Endothelial cell of umbilical vein (primary cell): Measurements from ENCODE around the gene GLYATL2. TPM values are rescaled to one million over a fixed set of nuclear protein-coding genes. Genes with fewer than 3 reads are reported as not detected.

Source experiments
- BruUV-seq: library from RNA; stranded (reverse); fragments of 400-500 nt; replicated peaks from 2 replicates; lab custom pipeline; 2021; lab: Mats Ljungman, UMichigan
- CTCF ChIA-PET: fragments of 300-600, 350-600 bp; sonication (Branson Sonifier 250); formaldehyde crosslinking; loops from one replicate; lab custom pipeline; 2021; ENCODE audit warnings: antibody characterized with exemption, inconsistent platforms; lab: Charles Lee
- POLR2A ChIA-PET: fragments of 300-600, 350-600 bp; sonication (Branson Sonifier 250); formaldehyde crosslinking; loops from one replicate; lab custom pipeline; 2021; ENCODE audit warnings: antibody characterized with exemption, inconsistent platforms; lab: Charles Lee
- DNase-seq: peaks from one replicate; pipeline ENCODE4 v3.0.0-alpha.2; 2011; ENCODE audit warnings: low read depth, low spot score
- FAIRE-seq: peaks from 2 replicates; lab custom pipeline; 2011; peaks lifted over from hg19 to GRCh38; lab: Jason Lieb, UNC
- H2AFZ ChIP-seq: 2 replicates; pipeline ENCODE4 v1.6.0; 2012; ENCODE audit warnings: low read depth, low read length, control low read depth, inconsistent platforms
- H3K27ac ChIP-seq: 2 replicates; pipeline ENCODE4 v1.5.1; 2011; ENCODE audit warnings: low read depth, mild to moderate bottlenecking, control low read depth, low read length, moderate library complexity; ENCODE audit not compliant: insufficient read depth
- H3K27me3 ChIP-seq, 2 experiments: 2 replicates each; pipeline versions ENCODE4 v1.6.0 to v1.6.1; 2011; ENCODE audit warnings: low read length in 2 of 2, mixed read lengths in 1 of 2; ENCODE audit not compliant: control insufficient read depth in 2 of 2, insufficient read depth in 2 of 2
- H3K36me3 ChIP-seq, 2 experiments: 2 replicates in 1 of 2; 3 replicates in 1 of 2; pipeline ENCODE4 v1.5.1; 2011; ENCODE audit warnings: low read length in 2 of 2, mild to moderate bottlenecking in 1 of 2, moderate library complexity in 1 of 2; ENCODE audit not compliant: control insufficient read depth in 2 of 2, insufficient read depth in 2 of 2; ENCODE audit errors: extremely low read depth in 1 of 2
- H3K4me1 ChIP-seq: 3 replicates; pipeline ENCODE4 v1.5.1; 2011; ENCODE audit warnings: mild to moderate bottlenecking, low read length; ENCODE audit not compliant: control insufficient read depth, insufficient read depth; ENCODE audit errors: extremely low read depth
- H3K4me2 ChIP-seq: 2 replicates; pipeline ENCODE4 v1.6.1; 2011; ENCODE audit warnings: low read length, control low read depth, mixed read lengths; ENCODE audit not compliant: insufficient read depth
- H3K4me3 ChIP-seq, 3 experiments: fragments of 200-600 bp in 1 of 3; sonication (generic), shearing (Covaris generic) in 1 of 3; replicated peaks in 1 of 3; 2 replicates each; pipeline ENCODE4 v1.5.1; 2011 to 2016; ENCODE audit warnings: control low read depth in 3 of 3, low read length in 3 of 3, mild to moderate bottlenecking in 2 of 3, inconsistent platforms in 1 of 3, low read depth in 1 of 3, moderate library complexity in 1 of 3; ENCODE audit not compliant: insufficient read depth in 1 of 3
- H3K79me2 ChIP-seq: 2 replicates; pipeline ENCODE4 v1.6.0; 2012; ENCODE audit warnings: low read length, inconsistent platforms; ENCODE audit not compliant: control insufficient read depth, insufficient read depth
- H3K9ac ChIP-seq: replicated peaks from 2 replicates; pipeline ENCODE3; 2011; ENCODE audit warnings: low read length, control low read depth; ENCODE audit not compliant: insufficient read depth; ENCODE audit errors: extremely low read depth
- H3K9me1 ChIP-seq: replicated peaks from 3 replicates; pipeline ENCODE4 v1.6.0; 2011; ENCODE audit warnings: mild to moderate bottlenecking, low read length; ENCODE audit not compliant: control insufficient read depth, insufficient read depth; ENCODE audit errors: extremely low read depth
- H3K9me3 ChIP-seq: replicated peaks from 2 replicates; pipeline ENCODE4 v1.5.1; 2012; ENCODE audit warnings: low read length, inconsistent platforms; ENCODE audit not compliant: control insufficient read depth, insufficient read depth
- H4K20me1 ChIP-seq: replicated peaks from 2 replicates; pipeline ENCODE3; 2011; ENCODE audit warnings: mild to moderate bottlenecking, low read length; ENCODE audit not compliant: control insufficient read depth, insufficient read depth; ENCODE audit errors: extremely low read depth
- CTCF ChIP-seq, 2 donors: IDR thresholded peaks; 1 replicate in 1 of 2; 2 replicates in 1 of 2; pipeline ENCODE4 v1.5.1; 2011; ENCODE audit warnings: low read length in 2 of 2, mild to moderate bottlenecking in 2 of 2, moderate library complexity in 2 of 2, control low read depth in 1 of 2, inconsistent platforms in 1 of 2, low read depth in 1 of 2; ENCODE audit not compliant: insufficient read depth in 1 of 2; ENCODE audit errors: extremely low read depth in 1 of 2
- EZH2 ChIP-seq: IDR thresholded peaks from 2 replicates; pipeline ENCODE4 v1.6.1; 2012; ENCODE audit warnings: borderline replicate concordance, low read depth, mild to moderate bottlenecking, moderate library complexity, low read length, inconsistent platforms; ENCODE audit not compliant: severe bottlenecking
- FOS ChIP-seq: IDR thresholded peaks from 2 replicates; pipeline ENCODE4 v1.6.1; 2011; ENCODE audit warnings: mild to moderate bottlenecking, low read length, moderate library complexity, borderline replicate concordance; ENCODE audit not compliant: insufficient read depth
- GATA2 ChIP-seq: IDR thresholded peaks from 2 replicates; pipeline ENCODE4 v1.7.0; 2011; ENCODE audit warnings: low read depth, mild to moderate bottlenecking, moderate library complexity, mixed read lengths, low read length; ENCODE audit not compliant: insufficient read length, insufficient read depth
- JUN ChIP-seq: IDR thresholded peaks from 2 replicates; pipeline ENCODE4 v1.6.1; 2011; ENCODE audit warnings: borderline replicate concordance, low read depth; ENCODE audit not compliant: insufficient read length, insufficient read depth
- MAX ChIP-seq: IDR thresholded peaks from 2 replicates; pipeline ENCODE4 v1.6.1; 2011; ENCODE audit not compliant: insufficient read depth, insufficient read length
- MYC ChIP-seq: IDR thresholded peaks from one replicate; pipeline ENCODE4 v1.6.1; 2011; ENCODE audit warnings: mild to moderate bottlenecking, low read depth, low read length
- POLR2A ChIP-seq: IDR thresholded peaks from 2 replicates; pipeline ENCODE4 v1.6.1; 2012; ENCODE audit warnings: low read depth, mild to moderate bottlenecking, control low read depth, low read length
- POLR2AphosphoS5 ChIP-seq: IDR thresholded peaks from 2 replicates; pipeline ENCODE4 v1.6.1; 2012; ENCODE audit warnings: low read depth, mild to moderate bottlenecking, control low read depth, low read length, moderate library complexity; ENCODE audit not compliant: insufficient read depth
- dilution Hi-C: fragments of 300-500 bp; cut with MboI; formaldehyde crosslinking; loops from one replicate; pipeline ENCODE4 v1.15.0; 2019; ENCODE audit warnings: low sequenced_read_pairs; ENCODE audit not compliant: extremely low pct_ligation_motif_present
- intact Hi-C: fragments of 100-400 bp; cut with micrococcal nuclease; formaldehyde crosslinking; loops from one replicate; pipeline ENCODE4 v1.10.0; 2022
- polyA plus RNA-seq, 4 experiments: library from polyadenylated mRNA; depleted of rRNA in 3 of 4; stranded (reverse) in 3 of 4; unstranded in 1 of 4; fragments of >200 nt; gene quantifications; 2 replicates each; pipeline versions ENCODE4 v1.2.1 to v1.2.3, GENCODE V29; 2011 to 2012; ENCODE audit warnings: missing spikeins in 1 of 4
- total RNA-seq: library from RNA; stranded (reverse); gene quantifications from 2 replicates; pipeline ENCODE4 v1.2.3, GENCODE V29; 2021

The GLYATL2 gene
- total and polyA plus RNA-seq, 2 donors (not counting 3 experiments of a cell fraction or from before 2014, with no cell fraction given) = not detected

GRCh38 chr11:58880625-58881024 lies 36.1 kb upstream of the GLYATL2 start:
- intact Hi-C loops = no loop called here

More at GRCh38 chr11:58880625-58881024, 36.1 kb upstream of the GLYATL2 start:
- POLR2A ChIA-PET = no interaction called here
- no peak overlapping the region for H3K4me3 ChIP-seq
- DNase-seq = no peak
- H3K4me2 ChIP-seq = no peak overlapping the region
- no peaks in the 10 kb centered on the region for H3K4me1 ChIP-seq
- no peaks in the 10 kb centered on the region for H4K20me1 ChIP-seq
- CTCF ChIA-PET = no interaction called here
- H3K79me2 ChIP-seq = no peaks in the 10 kb centered on the region
- H3K36me3 ChIP-seq = no peaks in the 10 kb centered on the region
- BruUV-seq = no TSS peak
- dilution Hi-C loops = no loop called here
- no peak for FAIRE-seq
- no peaks in the 10 kb centered on the region for H3K27me3 ChIP-seq
- no peak overlapping the region for H3K9ac ChIP-seq
- no peak overlapping the region for H2AFZ ChIP-seq
- TF ChIP-seq POLR2A = no peak
- TF ChIP-seq CTCF (IDR thresholded peaks at IDR 0.05; ENCODE audit: extremely low read depth in 1 of 2, insufficient read depth in 1 of 2, low read depth in 1 of 2, low read length in 2 of 2) = no peak
- no peak for TF ChIP-seq GATA2
- no peak for TF ChIP-seq POLR2AphosphoS5
- TF ChIP-seq JUN = no peak
- TF ChIP-seq MYC = no peak
- no peak for TF ChIP-seq EZH2
- no peak for TF ChIP-seq FOS
- no peak for TF ChIP-seq MAX
- no peaks in the 10 kb centered on the region for H3K9me1 ChIP-seq
- no peak overlapping the region for H3K27ac ChIP-seq
- no peaks in the 10 kb centered on the region for H3K9me3 ChIP-seq
